Measurements from ENCODE around the gene UBA1.

DNA sequence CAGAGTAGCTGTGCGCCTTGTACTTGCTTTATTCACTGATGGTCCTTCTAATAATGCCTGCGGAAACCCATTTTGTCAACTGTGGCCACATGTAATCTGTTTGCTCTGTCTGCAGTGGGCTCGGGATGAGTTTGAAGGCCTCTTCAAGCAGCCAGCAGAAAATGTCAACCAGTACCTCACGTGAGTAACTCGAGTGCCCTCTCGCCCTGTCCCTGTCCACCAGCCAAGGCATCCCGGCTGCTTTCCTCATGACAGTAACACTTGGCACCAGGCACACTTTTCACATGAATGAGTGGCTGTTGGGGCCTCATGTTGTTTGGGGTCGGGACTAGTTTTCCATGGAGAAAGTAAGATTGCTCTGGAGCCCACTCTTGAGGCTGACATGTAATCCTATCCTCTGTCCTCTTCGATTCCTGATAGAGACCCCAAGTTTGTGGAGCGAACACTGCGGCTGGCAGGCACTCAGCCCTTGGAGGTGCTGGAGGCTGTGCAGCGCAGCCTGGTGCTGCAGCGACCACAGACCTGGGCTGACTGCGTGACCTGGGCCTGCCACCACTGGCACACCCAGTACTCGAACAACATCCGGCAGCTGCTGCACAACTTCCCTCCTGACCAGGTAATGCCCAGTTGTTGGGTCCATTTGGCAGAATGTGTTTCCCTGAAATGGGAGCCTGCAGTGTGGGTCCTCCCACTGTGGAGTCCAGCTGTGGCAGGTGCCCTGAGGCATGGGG lies 16.0 kb downstream of the UBA1 start:
- no peak for TF ChIP-seq POLR2AphosphoS5 (IDR thresholded peaks at IDR 0.05; ENCODE audit: borderline replicate concordance, low read depth, low read length)
- no peak for TF ChIP-seq EZH2 (IDR thresholded peaks at IDR 0.05)
- TF ChIP-seq FOXP2 (optimal IDR thresholded peaks at IDR 0.05; ENCODE audit: control extremely low read depth, extremely low read length, insufficient read depth) = no peak

All from SK-N-MC (cell line).